ENCODE results near the gene DHRS3. TPM values are rescaled to one million over a fixed set of nuclear protein-coding genes. Genes with fewer than 3 reads are reported as not detected.

Gene DHRS3
- total RNA-seq, 3 donors from 2014 or later: 85.9 to 141 (median 90.1) TPM

DNA sequence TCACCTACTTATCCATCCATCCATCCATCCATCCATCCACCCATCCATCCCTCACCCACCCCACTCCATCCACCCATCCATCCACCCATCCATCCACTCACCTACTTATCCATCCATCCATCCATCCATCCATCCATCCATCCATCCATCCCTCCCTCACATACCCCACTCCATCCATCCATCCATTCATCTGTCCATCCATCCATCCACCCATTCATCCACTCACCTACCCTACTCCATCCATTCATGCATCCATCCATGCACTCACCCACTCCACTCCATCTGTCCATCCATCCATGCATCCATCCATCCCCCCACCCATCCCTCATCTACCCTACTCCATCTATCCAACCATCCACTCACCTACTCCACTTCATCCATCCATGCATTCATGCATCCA, 34.5 kb downstream of the DHRS3 start:
- DNase-seq (no peak), ATAC-seq (no peak)
- no peak overlapping the region for H3K4me3 ChIP-seq
- H3K36me3 ChIP-seq (ENCODE audit: low read depth): no peaks in the 10 kb centered on the region
- no peaks in the 10 kb centered on the region for H3K9me3 ChIP-seq
- H3K4me1 ChIP-seq (ENCODE audit: low read depth): peaks cover 2% of the 10 kb centered on the region
- intact Hi-C loops (cut with DNase I, micrococcal nuclease): no loop called here
- TF ChIP-seq, protein P1, sequence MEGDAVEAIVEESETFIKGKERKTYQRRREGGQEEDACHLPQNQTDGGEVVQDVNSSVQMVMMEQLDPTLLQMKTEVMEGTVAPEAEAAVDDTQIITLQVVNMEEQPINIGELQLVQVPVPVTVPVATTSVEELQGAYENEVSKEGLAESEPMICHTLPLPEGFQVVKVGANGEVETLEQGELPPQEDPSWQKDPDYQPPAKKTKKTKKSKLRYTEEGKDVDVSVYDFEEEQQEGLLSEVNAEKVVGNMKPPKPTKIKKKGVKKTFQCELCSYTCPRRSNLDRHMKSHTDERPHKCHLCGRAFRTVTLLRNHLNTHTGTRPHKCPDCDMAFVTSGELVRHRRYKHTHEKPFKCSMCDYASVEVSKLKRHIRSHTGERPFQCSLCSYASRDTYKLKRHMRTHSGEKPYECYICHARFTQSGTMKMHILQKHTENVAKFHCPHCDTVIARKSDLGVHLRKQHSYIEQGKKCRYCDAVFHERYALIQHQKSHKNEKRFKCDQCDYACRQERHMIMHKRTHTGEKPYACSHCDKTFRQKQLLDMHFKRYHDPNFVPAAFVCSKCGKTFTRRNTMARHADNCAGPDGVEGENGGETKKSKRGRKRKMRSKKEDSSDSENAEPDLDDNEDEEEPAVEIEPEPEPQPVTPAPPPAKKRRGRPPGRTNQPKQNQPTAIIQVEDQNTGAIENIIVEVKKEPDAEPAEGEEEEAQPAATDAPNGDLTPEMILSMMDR (IDR thresholded peaks at IDR 0.05): no peak

DNA sequence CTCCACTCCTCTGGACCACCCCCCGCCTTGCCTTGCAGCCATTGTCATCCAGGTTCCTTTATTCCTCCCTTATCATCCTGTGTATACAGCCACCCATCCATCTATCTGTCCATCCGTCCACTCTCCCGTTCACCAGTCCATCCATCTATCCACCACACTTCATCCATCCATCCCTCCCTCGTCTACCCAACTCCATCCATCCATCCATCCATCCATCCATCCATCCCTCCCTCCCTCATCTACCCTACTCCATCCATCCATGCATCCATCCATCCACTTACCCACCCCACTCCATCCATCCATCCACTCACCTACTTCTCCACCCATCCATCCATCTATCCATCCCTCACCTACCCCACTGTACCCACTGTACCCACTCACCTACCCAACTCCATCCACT, 35.4 kb downstream of the DHRS3 start:
- no peak for DNase-seq
- TF ChIP-seq, protein P1 (IDR thresholded peaks at IDR 0.05): no peak
- intact Hi-C loops (cut with DNase I, micrococcal nuclease): no loop called here
- H3K4me3 ChIP-seq: no peak overlapping the region
- no peaks in the 10 kb centered on the region for H3K9me3 ChIP-seq
- H3K4me1 ChIP-seq (ENCODE audit: low read depth): peaks cover 2% of the 10 kb centered on the region
- ATAC-seq: no peak
- H3K36me3 ChIP-seq (ENCODE audit: low read depth): no peaks in the 10 kb centered on the region

DNA sequence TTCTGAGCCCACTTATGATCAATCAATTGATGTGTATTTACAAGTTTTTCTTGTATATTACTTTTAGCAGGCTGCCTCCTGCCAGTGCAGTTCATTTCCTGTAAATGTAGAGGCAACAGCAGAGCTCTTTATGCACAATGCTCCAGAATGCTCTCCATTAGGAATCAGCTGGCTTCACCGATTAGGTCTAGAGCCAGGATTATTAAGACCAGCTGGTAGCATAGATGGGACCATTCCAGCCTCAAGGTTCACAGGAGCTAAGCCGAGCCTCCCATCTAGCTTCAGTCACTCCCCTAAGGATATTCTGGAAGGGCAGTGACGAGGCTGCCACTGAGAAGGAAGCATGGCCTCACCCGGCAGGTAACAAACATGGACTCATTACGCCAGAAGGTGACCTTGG, 36.8 kb downstream of the DHRS3 start:
- Histone ChIP-seq H3K36me3 (ENCODE audit: low read depth) (no peaks in the 10 kb centered on the region), H3K9me3 (no peaks in the 10 kb centered on the region), H3K4me3 (no peak overlapping the region), H3K4me1 (ENCODE audit: low read depth) (peaks cover 2% of the 10 kb centered on the region)
- TF ChIP-seq, protein P1 (IDR thresholded peaks at IDR 0.05): no peak
- ATAC-seq (no peak), DNase-seq (no peak)
- intact Hi-C loops (cut with DNase I, micrococcal nuclease): no loop called here

DNA sequence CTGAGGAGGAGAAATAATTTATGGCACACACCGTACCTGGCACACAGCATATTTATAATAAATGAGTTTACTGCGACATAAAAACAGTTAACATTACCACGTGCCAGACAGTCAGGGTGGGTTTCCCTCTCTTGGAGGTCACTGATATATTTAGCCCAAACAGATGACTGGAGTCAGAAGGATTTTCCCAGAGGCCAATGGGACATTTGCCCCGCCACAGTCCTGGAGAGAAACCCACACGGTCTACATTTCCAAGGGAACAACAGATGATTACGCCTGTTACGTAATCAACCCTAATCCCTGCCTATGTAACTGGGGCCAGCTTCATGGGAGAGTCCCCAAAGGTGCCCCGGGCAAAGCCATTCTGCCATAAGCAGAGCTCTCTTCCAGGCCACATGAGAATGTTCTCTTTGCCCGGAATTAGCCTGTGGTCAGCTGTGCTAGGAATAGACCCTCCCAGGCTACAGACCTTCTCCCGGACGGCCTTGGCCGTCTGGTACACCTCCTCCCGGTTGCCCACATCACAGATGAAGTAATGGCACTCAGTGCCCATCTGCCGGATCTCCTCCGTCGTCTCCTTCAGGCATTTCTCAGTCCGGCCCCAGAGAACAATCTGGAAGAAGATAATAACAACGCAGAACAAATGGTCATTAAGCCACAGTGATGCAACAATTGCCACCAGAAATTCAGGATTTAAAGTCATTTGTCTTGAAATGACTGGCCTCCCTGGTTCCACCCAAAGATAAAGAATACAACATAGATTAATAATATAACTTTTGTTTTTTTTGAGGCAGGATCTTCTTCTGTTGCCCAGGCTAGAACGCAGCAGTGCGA, 37.7 kb downstream of the DHRS3 start:
- H3K4me3 ChIP-seq: no peak overlapping the region
- H3K9me3 ChIP-seq: no peaks in the 10 kb centered on the region
- DNase-seq: no peak
- H3K36me3 ChIP-seq (ENCODE audit: low read depth): no peaks in the 10 kb centered on the region
- TF ChIP-seq, protein P1 (IDR thresholded peaks at IDR 0.05): no peak
- intact Hi-C loops (cut with DNase I, micrococcal nuclease): no loop called here
- ATAC-seq: peak; percentile 34
- peaks cover 2% of the 10 kb centered on the region for H3K4me1 ChIP-seq (ENCODE audit: low read depth)

DNA sequence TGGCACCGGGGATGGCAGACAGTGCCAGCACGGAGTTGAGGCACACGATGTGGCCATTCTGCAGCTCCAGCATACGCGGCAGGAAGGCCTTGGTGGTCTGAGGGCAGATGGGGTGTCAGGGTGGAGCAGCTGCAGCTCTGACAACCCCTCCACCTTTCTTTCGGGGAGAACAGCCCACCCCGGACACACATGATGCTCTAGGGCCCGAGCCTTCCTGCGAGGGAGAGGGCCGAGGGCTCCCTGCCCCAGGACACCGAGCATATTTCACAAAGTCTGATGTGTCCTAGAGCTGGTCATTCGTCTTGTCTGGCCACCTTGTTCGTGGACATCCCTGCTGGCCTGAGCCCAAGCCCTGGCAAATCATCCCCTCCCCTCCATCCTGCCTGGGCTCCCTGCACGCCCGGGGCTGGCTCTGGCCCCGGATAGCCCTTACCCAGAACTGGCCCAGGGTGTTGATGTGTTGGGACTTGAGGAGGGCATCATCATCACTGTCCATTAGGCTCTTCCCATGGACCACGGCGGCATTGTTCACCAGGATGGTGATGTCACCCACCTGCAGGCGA, 39.1 kb downstream of the DHRS3 start:
- H3K4me3 ChIP-seq: no peak overlapping the region
- intact Hi-C loops (cut with DNase I, micrococcal nuclease): no loop called here
- ATAC-seq: no peak
- H3K4me1 ChIP-seq (ENCODE audit: low read depth): peaks cover 2% of the 10 kb centered on the region
- H3K9me3 ChIP-seq: no peaks in the 10 kb centered on the region
- no peaks in the 10 kb centered on the region for H3K36me3 ChIP-seq (ENCODE audit: low read depth)
- DNase-seq: no peak
- TF ChIP-seq, protein P1 (IDR thresholded peaks at IDR 0.05): no peak

All from mucosa of descending colon (tissue), 3 donors.